PC-3 (cell line): Measurements from ENCODE around the gene PACSIN2. TPM values are rescaled to one million over a fixed set of nuclear protein-coding genes. Genes with fewer than 3 reads are reported as not detected.

ENCODE experiments used
- ATAC-seq: fragments of 200-7000 bp; cut with Tn5 transposase; 2 replicates; pipeline ENCODE4 v1.9.1; 2020; ENCODE audit warnings: mild to moderate bottlenecking, moderate library complexity
- BruUV-seq: library from RNA; stranded (reverse); fragments of 400-500 nt; replicated peaks from 2 replicates; lab custom pipeline; 2021; lab: Mats Ljungman, UMichigan
- CTCF ChIA-PET: fragments of 300-600 bp; sonication (Branson Sonifier 250); formaldehyde crosslinking; loops from one replicate; lab custom pipeline; 2022; ENCODE audit warnings: antibody characterized with exemption; lab: Charles Lee
- POLR2A ChIA-PET: fragments of 300-600 bp; sonication (Branson Sonifier 250); formaldehyde crosslinking; loops from one replicate; lab custom pipeline; 2022; ENCODE audit warnings: antibody characterized with exemption; ENCODE audit not compliant: unreplicated experiment; lab: Charles Lee
- DNase-seq: peaks from one replicate; pipeline ENCODE4 v3.0.0-alpha.2; 2015
- H2AFZ ChIP-seq: fragments of 300-600 bp; sonication (generic); 2 replicates; pipeline ENCODE4 v1.6.0; 2016; ENCODE audit warnings: antibody characterized with exemption, low read length
- H3F3A ChIP-seq: fragments of 300-600 bp; sonication (generic); one replicate; pipeline ENCODE4 v1.6.0; 2017; ENCODE audit warnings: antibody characterized with exemption, low read length, control low read depth, mild to moderate bottlenecking; ENCODE audit not compliant: unreplicated experiment
- H3K27ac ChIP-seq: fragments of 300-600 bp; sonication (generic); 2 replicates; pipeline ENCODE4 v1.5.1; 2016; ENCODE audit warnings: mild to moderate bottlenecking, low read length
- H3K27me3 ChIP-seq: fragments of 300-600 bp; sonication (generic); 2 replicates; pipeline ENCODE4 v1.6.1; 2016; ENCODE audit warnings: low read length, mixed read lengths
- H3K36me3 ChIP-seq: fragments of 300-600 bp; sonication (generic); 2 replicates; pipeline ENCODE4 v1.6.1; 2016; ENCODE audit warnings: low read depth, mixed run types, low read length, mixed read lengths
- H3K4me1 ChIP-seq: fragments of 300-600 bp; sonication (generic); 2 replicates; pipeline ENCODE4 v1.5.1; 2016; ENCODE audit warnings: low read length; ENCODE audit not compliant: insufficient read depth
- H3K4me2 ChIP-seq: fragments of 300-600 bp; sonication (generic); 2 replicates; pipeline ENCODE4 v1.6.0; 2016; ENCODE audit warnings: low read length
- H3K4me3 ChIP-seq: fragments of 300-600 bp; sonication (generic); 2 replicates; pipeline ENCODE4 v1.5.1; 2016; ENCODE audit warnings: mild to moderate bottlenecking, low read length, mixed read lengths
- H3K79me2 ChIP-seq: fragments of 300-600 bp; sonication (generic); 2 replicates; pipeline ENCODE4 v1.6.1; 2017; ENCODE audit warnings: low read length, mixed read lengths
- H3K9ac ChIP-seq: fragments of 300-600 bp; sonication (generic); 2 replicates; pipeline ENCODE4 v1.6.0; 2016; ENCODE audit warnings: mild to moderate bottlenecking, low read length
- H3K9me2 ChIP-seq: fragments of 300-600 bp; sonication (generic); replicated peaks from 2 replicates; pipeline ENCODE4 v1.6.1; 2016; ENCODE audit warnings: mixed run types, low read length, mixed read lengths
- H3K9me3 ChIP-seq: fragments of 300-600 bp; sonication (generic); 2 replicates; pipeline ENCODE4 v1.6.1; 2016; ENCODE audit warnings: low read length, mixed read lengths
- H4K20me1 ChIP-seq: fragments of 300-600 bp; sonication (generic); 2 replicates; pipeline ENCODE4 v1.6.1; 2016; ENCODE audit warnings: low read length, mixed read lengths
- EZH2 ChIP-seq: fragments of 300-600 bp; sonication (generic); IDR thresholded peaks from one replicate; pipeline ENCODE4 v1.6.1; 2017; ENCODE audit warnings: antibody characterized with exemption, mild to moderate bottlenecking, low read length; ENCODE audit not compliant: unreplicated experiment
- EZH2phosphoT487 ChIP-seq: fragments of 300-600 bp; sonication (generic); IDR thresholded peaks from 2 replicates; pipeline ENCODE4 v1.6.1; 2018; ENCODE audit warnings: mild to moderate bottlenecking, antibody characterized with exemption, low read length, borderline replicate concordance
- intact Hi-C: fragments of 100-400 bp; cut with micrococcal nuclease; formaldehyde crosslinking; loops from 2 replicates; pipeline ENCODE4 v1.9.0; 2023
- total RNA-seq: library from RNA; depleted of rRNA; stranded (reverse); fragments of >200 nt; gene quantifications from 2 replicates; pipeline ENCODE4 v1.2.3, GENCODE V29; 2014
- TF ChIP-seq, protein P1 (sequence below): fragments of 300-600 bp; sonication (generic); conservative IDR thresholded peaks from 2 replicates; pipeline ENCODE4 v1.5.1; 2017; ENCODE audit warnings: antibody characterized with exemption, low read depth, mild to moderate bottlenecking, low read length

The PACSIN2 gene
- total RNA-seq, 1 experiment from 2014 or later = 25.7 TPM

GRCh38 chr22:43008921-43009320, 6.0 kb downstream of the PACSIN2 start:
- H3K27ac ChIP-seq = peak overlapping the region; percentile 34; the same call in 1 of the 2 replicates
- DNase-seq (peak; percentile 37), ATAC-seq (peak; percentile 55)
- no peaks in the 10 kb centered on the region for H3K9me2 ChIP-seq
- no peak overlapping the region for H3K4me3 ChIP-seq
- ChIA-PET POLR2A (no interaction called here), CTCF (no interaction called here)
- no peaks in the 10 kb centered on the region for H3K27me3 ChIP-seq
- TF ChIP-seq EZH2phosphoT487 (no peak), EZH2 (no peak)
- TF ChIP-seq, protein P1, sequence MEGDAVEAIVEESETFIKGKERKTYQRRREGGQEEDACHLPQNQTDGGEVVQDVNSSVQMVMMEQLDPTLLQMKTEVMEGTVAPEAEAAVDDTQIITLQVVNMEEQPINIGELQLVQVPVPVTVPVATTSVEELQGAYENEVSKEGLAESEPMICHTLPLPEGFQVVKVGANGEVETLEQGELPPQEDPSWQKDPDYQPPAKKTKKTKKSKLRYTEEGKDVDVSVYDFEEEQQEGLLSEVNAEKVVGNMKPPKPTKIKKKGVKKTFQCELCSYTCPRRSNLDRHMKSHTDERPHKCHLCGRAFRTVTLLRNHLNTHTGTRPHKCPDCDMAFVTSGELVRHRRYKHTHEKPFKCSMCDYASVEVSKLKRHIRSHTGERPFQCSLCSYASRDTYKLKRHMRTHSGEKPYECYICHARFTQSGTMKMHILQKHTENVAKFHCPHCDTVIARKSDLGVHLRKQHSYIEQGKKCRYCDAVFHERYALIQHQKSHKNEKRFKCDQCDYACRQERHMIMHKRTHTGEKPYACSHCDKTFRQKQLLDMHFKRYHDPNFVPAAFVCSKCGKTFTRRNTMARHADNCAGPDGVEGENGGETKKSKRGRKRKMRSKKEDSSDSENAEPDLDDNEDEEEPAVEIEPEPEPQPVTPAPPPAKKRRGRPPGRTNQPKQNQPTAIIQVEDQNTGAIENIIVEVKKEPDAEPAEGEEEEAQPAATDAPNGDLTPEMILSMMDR = no peak
- intact Hi-C loops = no loop called here
- H3F3A ChIP-seq = no peaks in the 10 kb centered on the region
- H3K9me3 ChIP-seq = no peaks in the 10 kb centered on the region
- H3K4me2 ChIP-seq = peak overlapping the region; percentile 22
- H3K79me2 ChIP-seq = peaks cover 98% of the 10 kb centered on the region
- BruUV-seq = no TSS peak
- H2AFZ ChIP-seq = no peak overlapping the region
- H4K20me1 ChIP-seq = peaks cover 40% of the 10 kb centered on the region
- no peaks in the 10 kb centered on the region for H3K36me3 ChIP-seq
- peaks cover 27% of the 10 kb centered on the region for H3K4me1 ChIP-seq
- no peak overlapping the region for H3K9ac ChIP-seq

- no TSS peak for BruUV-seq
- no peak for ATAC-seq
Observed at GRCh38 chr22:43008509-43008908, 6.4 kb downstream of the PACSIN2 start.

More at GRCh38 chr22:43008509-43008908, 6.4 kb downstream of the PACSIN2 start:
- Histone ChIP-seq H3K9me3 (no peaks in the 10 kb centered on the region), H2AFZ (no peak overlapping the region), H3K27ac (peak overlapping the region; percentile 34; the same call in 1 of the 2 replicates), H3K9me2 (no peaks in the 10 kb centered on the region), H3K4me3 (no peak overlapping the region), H3F3A (no peaks in the 10 kb centered on the region), H3K4me1 (peaks cover 27% of the 10 kb centered on the region), H4K20me1 (peaks cover 35% of the 10 kb centered on the region), H3K27me3 (no peaks in the 10 kb centered on the region), H3K79me2 (peaks cover 98% of the 10 kb centered on the region), H3K9ac (no peak overlapping the region), H3K4me2 (peak overlapping the region; percentile 22), H3K36me3 (no peaks in the 10 kb centered on the region)
- DNase-seq = no peak
- ChIA-PET POLR2A (interaction anchor here (0.6 kb wide), 1 partner anchor 13 kb away, joined by 5 read pairs; no protein-coding TSS in a partner anchor), CTCF (no interaction called here)
- TF ChIP-seq EZH2 (no peak), EZH2phosphoT487 (no peak)
- TF ChIP-seq, protein P1 = no peak
- intact Hi-C loops = no loop called here
